ENCODE results near the gene B2M. TPM values are rescaled to one million over a fixed set of nuclear protein-coding genes. Genes with fewer than 3 reads are reported as not detected.
A peak's percentile ranks its signal among the peaks of the same experiment; 100 is the strongest.

The B2M gene
- total and polyA plus RNA-seq, 2 of the 13 experiments (the other 11 are each of a cell fraction or from before 2014, with no cell fraction given), result 784 to 857 TPM

GRCh38 chr15:44663410-44664308 lies 47.7 kb upstream of the B2M start, which contains the start of gene SPG11 (continued):
- peak; percentile 89 for TF ChIP-seq POGK (CRISPR knock-in tag; conservative IDR thresholded peaks at IDR 0.05)
- TF ChIP-seq NR2F6 (IDR thresholded peaks at IDR 0.05), result no peak
- TF ChIP-seq NR2F6 (CRISPR knock-in tag; IDR thresholded peaks at IDR 0.05), result peak; percentile 21
- 0 out of 2 replicates have a peak, but pooled peaks have one; percentile 44 for TF ChIP-seq ISX (CRISPR knock-in tag; conservative IDR thresholded peaks at IDR 0.05)
- no peak; the same call in 1 of the 2 replicates for TF ChIP-seq ZXDC (CRISPR knock-in tag; IDR thresholded peaks at IDR 0.05)
- 0 out of 2 replicates have a peak, but pooled peaks have one; percentile 12 for TF ChIP-seq KLF13 (CRISPR knock-in tag; IDR thresholded peaks at IDR 0.05)
- no peak for TF ChIP-seq RCOR2 (CRISPR knock-in tag; IDR thresholded peaks at IDR 0.05)
- TF ChIP-seq POGZ (CRISPR knock-in tag; IDR thresholded peaks at IDR 0.05), result peak; percentile 87
- 0 out of 2 replicates have a peak, but pooled peaks have one; percentile 50 for TF ChIP-seq PRDM15 (CRISPR knock-in tag; IDR thresholded peaks at IDR 0.05)
- no peak for TF ChIP-seq ZBTB46 (CRISPR knock-in tag; IDR thresholded peaks at IDR 0.05; ENCODE audit: borderline replicate concordance)
- no peak for TF ChIP-seq ZNF276 (CRISPR knock-in tag; IDR thresholded peaks at IDR 0.05; ENCODE audit: low read depth)
